ENCODE results near the gene CWC25. TPM values are rescaled to one million over a fixed set of nuclear protein-coding genes. Genes with fewer than 3 reads are reported as not detected.

The CWC25 gene
- total RNA-seq, 1 experiment from 2014 or later, result 18.2 TPM

DNA sequence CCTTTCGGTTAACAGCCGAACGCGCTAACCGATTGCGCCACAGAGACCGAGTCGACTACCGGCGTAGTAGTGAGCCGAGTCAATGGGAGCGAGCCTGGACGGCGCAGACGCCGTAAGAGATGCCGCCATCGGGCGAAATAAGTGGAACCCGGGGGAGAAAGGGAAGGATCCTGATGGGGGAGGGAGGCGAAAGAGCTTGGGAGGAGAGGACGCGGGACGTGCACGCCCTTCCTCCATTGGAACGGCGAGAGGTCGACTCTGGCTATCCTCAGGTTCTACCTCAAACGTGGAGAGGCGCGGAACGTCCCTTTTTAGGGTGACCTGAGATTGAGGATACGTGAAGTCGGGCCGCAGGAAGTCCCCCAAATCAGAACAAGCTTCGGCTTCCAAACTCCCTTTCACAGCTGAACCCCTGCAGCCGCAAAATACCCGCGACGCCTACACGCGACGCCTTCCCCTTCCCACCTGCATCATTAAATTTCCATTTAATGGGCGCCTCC, 73.3 kb downstream of the CWC25 start:
- Histone ChIP-seq H3K27me3 (replicated peaks; ENCODE audit: control insufficient read depth, insufficient read depth, low read length) (no peaks in the 10 kb centered on the region), H3K4me3 (ENCODE audit: low read depth, low read length) (peak overlapping the region; percentile 90), H3K9me3 (no peaks in the 10 kb centered on the region), H3K4me1 (peaks cover 16% of the 10 kb centered on the region), H3K36me3 (ENCODE audit: control insufficient read depth, insufficient read depth, low read length) (no peaks in the 10 kb centered on the region; the same call in 1 of the 2 replicates)
- POLR2A ChIA-PET, result interaction anchor here (0.6 to 1.2 kb wide), 3 partner anchors 102 to 242 kb away, joined by 3 to 7 read pairs (median 3); partner anchors contain the start of gene RPL23
- Mint-ChIP-seq H3K36me3 (ENCODE audit: insufficient read depth, unreplicated experiment) (peaks cover 62% of the 10 kb centered on the region), H3K27ac (ENCODE audit: unreplicated experiment) (peak overlapping the region; percentile 80), H3K4me3 (ENCODE audit: unreplicated experiment) (peak overlapping the region; percentile 79), H3K27me3 (ENCODE audit: insufficient read depth, unreplicated experiment) (peaks cover 2% of the 10 kb centered on the region), H3K4me1 (ENCODE audit: low read depth, unreplicated experiment) (peaks cover 19% of the 10 kb centered on the region), H3K9me3 (ENCODE audit: unreplicated experiment) (no peaks in the 10 kb centered on the region)
- TF ChIP-seq, protein P1, sequence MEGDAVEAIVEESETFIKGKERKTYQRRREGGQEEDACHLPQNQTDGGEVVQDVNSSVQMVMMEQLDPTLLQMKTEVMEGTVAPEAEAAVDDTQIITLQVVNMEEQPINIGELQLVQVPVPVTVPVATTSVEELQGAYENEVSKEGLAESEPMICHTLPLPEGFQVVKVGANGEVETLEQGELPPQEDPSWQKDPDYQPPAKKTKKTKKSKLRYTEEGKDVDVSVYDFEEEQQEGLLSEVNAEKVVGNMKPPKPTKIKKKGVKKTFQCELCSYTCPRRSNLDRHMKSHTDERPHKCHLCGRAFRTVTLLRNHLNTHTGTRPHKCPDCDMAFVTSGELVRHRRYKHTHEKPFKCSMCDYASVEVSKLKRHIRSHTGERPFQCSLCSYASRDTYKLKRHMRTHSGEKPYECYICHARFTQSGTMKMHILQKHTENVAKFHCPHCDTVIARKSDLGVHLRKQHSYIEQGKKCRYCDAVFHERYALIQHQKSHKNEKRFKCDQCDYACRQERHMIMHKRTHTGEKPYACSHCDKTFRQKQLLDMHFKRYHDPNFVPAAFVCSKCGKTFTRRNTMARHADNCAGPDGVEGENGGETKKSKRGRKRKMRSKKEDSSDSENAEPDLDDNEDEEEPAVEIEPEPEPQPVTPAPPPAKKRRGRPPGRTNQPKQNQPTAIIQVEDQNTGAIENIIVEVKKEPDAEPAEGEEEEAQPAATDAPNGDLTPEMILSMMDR (IDR thresholded peaks at IDR 0.05; ENCODE audit: insufficient read depth in 1 of 2, low read depth in 1 of 2, low read length in 1 of 2, severe bottlenecking in 1 of 2, unreplicated experiment in 1 of 2), result no peak
- intact Hi-C loops (cut with micrococcal nuclease; ENCODE audit: unreplicated experiment), result loop anchor here (1.0 to 5.0 kb wide), 2 partner anchors 47 to 400 kb away; partner anchors contain the start of genes PIP4K2B and PLXDC1
- BruUV-seq (replicated peaks), result TSS peak; percentile 58
- CTCF ChIA-PET, result interaction anchor here (0.7 to 1.2 kb wide), 3 partner anchors 75 to 221 kb away, joined by 4 read pairs; no protein-coding TSS in a partner anchor
- peak; percentile 85 to 91 for DNase-seq

DNA sequence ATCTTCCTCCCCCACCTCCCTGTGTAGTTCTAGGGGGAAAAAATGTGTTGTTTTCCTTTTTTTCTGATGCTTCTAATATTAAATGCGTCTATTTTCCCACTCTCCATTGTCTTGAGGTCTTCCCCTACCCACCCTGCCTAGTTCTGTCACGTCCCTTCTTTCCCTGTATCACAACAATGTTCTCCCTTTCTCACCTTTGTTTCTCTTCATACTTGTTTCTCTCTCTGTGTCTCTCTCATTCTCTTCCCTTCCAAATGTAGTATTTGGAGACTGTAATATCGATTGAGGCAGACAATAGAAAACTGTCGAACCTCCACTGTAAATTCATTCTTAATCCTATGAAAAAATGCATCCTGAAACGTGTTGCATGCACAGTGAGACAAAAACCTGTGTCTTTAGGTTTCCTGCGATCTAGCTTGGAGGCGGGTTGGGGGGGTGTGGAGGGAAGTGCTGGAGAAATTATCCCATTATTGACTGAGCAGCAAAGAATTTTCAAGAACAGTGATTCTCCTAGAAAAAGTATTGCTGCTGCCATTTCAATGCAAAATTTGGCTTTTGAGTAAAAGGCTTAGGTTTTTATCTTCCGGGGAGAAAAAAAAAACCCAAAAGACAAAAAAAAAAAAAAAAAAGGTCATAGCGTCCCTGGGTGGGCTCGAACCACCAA, 73.8 kb downstream of the CWC25 start:
- H3K27me3 ChIP-seq (replicated peaks; ENCODE audit: control insufficient read depth, insufficient read depth, low read length), result no peaks in the 10 kb centered on the region
- no peak for DNase-seq
- H3K4me3 ChIP-seq (ENCODE audit: low read depth, low read length), result peak overlapping the region; percentile 90
- Mint-ChIP-seq H3K27me3 (ENCODE audit: insufficient read depth, unreplicated experiment) (peaks cover 2% of the 10 kb centered on the region), H3K27ac (ENCODE audit: unreplicated experiment) (peak overlapping the region; percentile 80), H3K9me3 (ENCODE audit: unreplicated experiment) (no peaks in the 10 kb centered on the region), H3K36me3 (ENCODE audit: insufficient read depth, unreplicated experiment) (peaks cover 58% of the 10 kb centered on the region), H3K4me1 (ENCODE audit: low read depth, unreplicated experiment) (peaks cover 25% of the 10 kb centered on the region), H3K4me3 (ENCODE audit: unreplicated experiment) (peak overlapping the region; percentile 79)
- no peaks in the 10 kb centered on the region; the same call in 1 of the 2 replicates for H3K36me3 ChIP-seq (ENCODE audit: control insufficient read depth, insufficient read depth, low read length)
- H3K9me3 ChIP-seq, result no peaks in the 10 kb centered on the region
- BruUV-seq (replicated peaks), result no TSS peak
- H3K4me1 ChIP-seq, result peaks cover 22% of the 10 kb centered on the region
- TF ChIP-seq, protein P1 (IDR thresholded peaks at IDR 0.05; ENCODE audit: insufficient read depth in 1 of 2, low read depth in 1 of 2, low read length in 1 of 2, severe bottlenecking in 1 of 2, unreplicated experiment in 1 of 2), result no peak
- POLR2A ChIA-PET, result interaction anchor here (0.6 to 1.2 kb wide), 3 partner anchors 43 to 403 kb away, joined by 3 to 4 read pairs (median 3); no protein-coding TSS in a partner anchor
- CTCF ChIA-PET, result interaction anchor here (0.7 to 1.2 kb wide), 3 partner anchors 74 to 222 kb away, joined by 4 read pairs; no protein-coding TSS in a partner anchor
- intact Hi-C loops (cut with micrococcal nuclease; ENCODE audit: unreplicated experiment), result loop anchor here (5.0 kb wide), 1 partner anchor 401 kb away; the partner anchor contains the start of gene PLXDC1

Small RNA genes within 50 kb of the gene (microRNA-seq; reads per million reads assigned to microRNA genes)
- gene MIR4727, result not detected

Other genes starting within 250 kb of the CWC25 start
- gene SRCIN1, start 219.4 kb downstream of the CWC25 start, total RNA-seq (2022), result 23.6 and 25.8 TPM in 2 replicates
- 17.1 and 19.1 TPM in 2 replicates for gene EPOP, start 150.4 kb downstream of the CWC25 start, total RNA-seq (2022)
- gene MLLT6, start 120.0 kb downstream of the CWC25 start, total RNA-seq (2022), result 69.7 and 72.5 TPM in 2 replicates
- gene CISD3, start 95.0 kb downstream of the CWC25 start, total RNA-seq (2022), result 16.6 and 18.3 TPM in 2 replicates
- gene PCGF2, start 77.0 kb downstream of the CWC25 start, total RNA-seq (2022), result 91.3 and 95.1 TPM in 2 replicates
- 427 and 465 TPM in 2 replicates for gene PSMB3, start 72.6 kb downstream of the CWC25 start, total RNA-seq (2022)
- gene PIP4K2B, start 25.8 kb downstream of the CWC25 start, total RNA-seq (2022), result 39.6 and 42.3 TPM in 2 replicates
- 2,216 and 2,327 TPM in 2 replicates for gene RPL23, start 28.4 kb upstream of the CWC25 start, total RNA-seq (2022)
- 137 and 143 TPM in 2 replicates for gene LASP1, start 44.7 kb upstream of the CWC25 start, total RNA-seq (2022)
- not detected in 2 replicates for gene FBXO47, start 142.1 kb upstream of the CWC25 start, total RNA-seq (2022)